ENCODE data around the gene TIMM23B. TPM values are rescaled to one million over a fixed set of nuclear protein-coding genes. Genes with fewer than 3 reads are reported as not detected.
"Not testable (repeated sequence)": the region's sequence is repeated elsewhere in the genome, so short reads cannot be mapped to it uniquely, and the experiment has no call there.

Gene TIMM23B
- total RNA-seq, 4 donors from 2014 or later = 27.8 to 39.4 (median 28.4) TPM

DNA sequence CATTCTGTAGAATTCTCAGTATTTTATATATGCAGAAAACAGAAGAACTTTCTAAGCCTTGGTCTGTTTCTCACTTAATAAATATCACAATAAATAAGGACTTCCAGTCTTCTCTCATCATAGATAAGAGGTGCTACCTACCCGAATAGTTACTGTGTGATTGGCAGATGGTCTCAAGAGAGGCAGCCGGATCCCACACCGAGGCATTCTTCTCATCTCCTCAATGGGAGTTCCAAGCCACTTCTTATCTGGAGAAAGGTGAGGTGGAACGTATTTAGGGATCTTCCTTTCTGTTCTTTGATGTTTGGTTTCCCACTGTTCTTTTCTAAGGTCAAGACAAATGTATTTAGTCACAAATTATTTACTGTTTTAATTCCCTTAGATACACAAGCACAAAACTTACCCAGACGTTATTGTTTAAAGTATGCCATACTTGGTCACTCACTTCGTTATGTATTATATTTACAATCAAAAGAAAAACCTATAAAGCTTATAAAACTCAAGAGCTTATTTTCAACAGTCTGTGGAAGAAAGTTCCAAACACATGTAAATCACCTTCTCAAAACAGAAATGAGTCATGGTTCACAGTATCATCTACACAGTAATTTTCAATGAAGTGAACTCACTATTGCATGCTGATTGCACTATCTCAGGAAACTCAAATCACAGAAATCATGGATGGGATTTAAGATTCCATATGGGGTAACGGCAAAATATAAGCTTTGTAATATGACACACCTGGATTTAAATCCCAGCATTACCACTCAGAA is 9.7 kb upstream of the TIMM23B start:
- not testable (repeated sequence) for H3K27ac ChIP-seq; H3K4me3 ChIP-seq; H3K9me3 ChIP-seq; H3K4me1 ChIP-seq; DNase-seq (ENCODE audit: low spot score in 2 of 2); H3K27me3 ChIP-seq
- H3K36me3 ChIP-seq = peaks cover 0 to 20% (median 0%) of the 10 kb centered on the region in 3 donors
- 89 to 94% methylated on average over 7 of the region's 7 CpGs for WGBS, 2 donors

DNA sequence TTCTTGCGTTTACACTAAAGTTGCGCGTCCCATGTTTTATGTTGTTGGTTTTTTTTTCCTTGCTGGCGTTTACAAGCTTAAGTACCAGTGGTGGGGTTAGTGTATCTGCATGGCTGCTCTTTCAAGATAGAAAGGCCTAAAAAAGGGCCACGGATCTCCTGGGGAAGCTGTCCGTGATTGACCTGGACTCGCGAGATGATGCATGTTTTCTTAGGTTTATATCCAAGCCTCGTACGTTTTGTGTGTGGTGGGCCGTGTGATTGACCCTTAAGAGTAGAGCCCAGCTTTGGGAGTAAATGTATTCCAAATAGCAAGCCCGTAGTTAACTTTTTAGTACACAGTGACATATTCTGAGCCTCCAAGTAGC is 469 bp downstream of the TIMM23B start:
- H3K4me1 ChIP-seq = peaks cover 0 to 29% (median 8%) of the 10 kb centered on the region in 4 donors
- H3K27me3 ChIP-seq; H3K36me3 ChIP-seq; H3K9me3 ChIP-seq; DNase-seq (ENCODE audit: low spot score in 2 of 2): not testable (repeated sequence)
- WGBS, 2 donors = 0% methylated on average over 12 of the region's 12 CpGs
- H3K4me3 ChIP-seq = peak overlapping the region; percentile 59 to 86 (median 76)
- peak overlapping the region in 2 of 4 donors; percentile 60 to 74 for H3K27ac ChIP-seq

DNA sequence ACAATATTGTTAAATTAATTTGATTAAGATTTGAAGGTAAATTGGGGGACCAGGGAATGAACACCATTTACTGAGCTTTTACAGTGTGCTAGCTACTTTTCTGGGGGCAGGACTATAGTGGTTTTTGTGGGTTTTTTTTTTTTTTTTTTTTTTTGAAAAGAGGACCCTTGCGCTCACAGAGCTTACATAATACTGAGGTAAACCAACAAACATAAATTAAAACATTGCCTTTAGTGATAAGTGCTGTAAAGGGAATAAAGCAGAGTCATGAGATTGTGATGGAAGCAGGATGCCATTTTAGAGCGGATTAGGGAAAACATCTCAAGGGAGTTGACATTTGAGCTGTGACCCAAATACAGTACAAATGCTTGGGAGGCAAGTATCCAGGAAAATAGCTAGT is 1.8 kb downstream of the TIMM23B start:
- WGBS, 2 donors = 80 to 90% methylated on average over 2 of the region's 2 CpGs
- not testable (repeated sequence) for H3K27me3 ChIP-seq; H3K4me3 ChIP-seq; DNase-seq (ENCODE audit: low spot score in 2 of 2); H3K9me3 ChIP-seq; H3K27ac ChIP-seq
- Histone ChIP-seq H3K4me1 (peaks cover 0 to 26% (median 8%) of the 10 kb centered on the region in 4 donors), H3K36me3 (peaks cover 0 to 14% (median 0%) of the 10 kb centered on the region in 3 donors)

DNA sequence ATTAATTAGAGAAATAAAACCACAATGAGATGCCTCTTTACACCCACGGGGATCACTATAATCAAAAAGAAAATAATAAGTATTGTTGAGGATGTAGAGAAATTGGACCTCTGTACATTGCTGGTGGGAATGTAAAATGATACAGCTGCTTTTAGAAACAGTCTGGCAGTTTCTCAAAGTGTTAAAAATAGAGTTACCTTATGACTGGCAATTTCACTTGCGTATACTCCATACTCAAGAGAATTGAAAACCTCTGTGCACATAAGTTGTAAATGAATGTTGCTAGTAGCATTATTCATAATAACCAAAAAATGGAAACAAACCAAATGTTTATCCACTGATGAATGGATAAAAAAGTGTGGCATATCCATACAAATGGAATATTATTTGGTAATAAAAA is 6.3 kb downstream of the TIMM23B start:
- 91 to 100% methylated on average over 1 of the region's 2 CpGs for WGBS, 2 donors

DNA sequence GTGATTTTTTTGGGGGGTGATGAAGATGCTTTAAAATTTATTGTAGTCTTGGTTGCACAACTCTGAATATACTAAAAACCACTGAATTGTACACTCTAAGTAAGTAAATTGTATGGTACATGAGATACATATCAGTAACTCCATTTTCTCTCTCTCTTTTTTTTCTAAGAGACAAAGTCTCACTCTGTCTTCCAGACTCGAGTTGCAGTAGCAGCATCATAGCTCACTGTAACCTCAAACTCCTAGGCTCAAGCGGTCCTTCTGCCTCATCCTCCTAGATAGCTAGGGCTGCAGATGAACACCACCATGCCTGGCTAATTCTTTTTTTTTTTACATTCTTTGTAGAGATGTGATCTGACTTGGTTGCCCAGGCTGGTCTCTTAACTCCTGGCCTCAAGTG is 6.9 kb downstream of the TIMM23B start:
- not testable (repeated sequence) for H3K27me3 ChIP-seq; H3K4me1 ChIP-seq; H3K9me3 ChIP-seq; DNase-seq (ENCODE audit: low spot score in 2 of 2); H3K4me3 ChIP-seq; H3K27ac ChIP-seq
- H3K36me3 ChIP-seq = peaks cover 0 to 17% (median 0%) of the 10 kb centered on the region in 3 donors
- 90 to 98% methylated on average over 2 of the region's 2 CpGs for WGBS, 2 donors

More for the DNA sequence above, 6.3 kb downstream of the TIMM23B start:
- not testable (repeated sequence) for H3K9me3 ChIP-seq; H3K27me3 ChIP-seq; H3K4me3 ChIP-seq; H3K4me1 ChIP-seq; H3K27ac ChIP-seq; DNase-seq (ENCODE audit: low spot score in 2 of 2)
- H3K36me3 ChIP-seq = peaks cover 0 to 17% (median 0%) of the 10 kb centered on the region in 3 donors

DNA sequence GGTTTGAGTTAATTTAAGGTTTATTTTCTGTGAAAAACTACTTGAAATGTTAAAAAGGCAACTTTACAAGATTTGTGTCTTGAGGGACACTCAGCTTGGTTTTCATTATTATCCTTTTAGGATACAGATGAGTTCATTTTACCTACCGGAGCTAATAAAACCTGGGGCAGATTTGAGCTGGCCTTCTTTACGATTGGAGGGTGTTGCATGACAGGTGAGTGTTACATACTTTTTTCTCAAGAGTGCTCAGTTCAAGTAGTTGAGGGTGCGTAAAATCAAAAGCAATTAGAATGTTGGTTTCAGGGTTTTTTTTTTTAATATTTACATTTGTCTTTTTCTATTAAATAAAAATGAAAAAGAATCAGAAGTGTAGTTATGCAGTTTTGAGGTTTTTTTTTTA is 10.2 kb downstream of the TIMM23B start:
- not testable (repeated sequence) for H3K27ac ChIP-seq; H3K27me3 ChIP-seq; H3K4me1 ChIP-seq; H3K4me3 ChIP-seq; H3K9me3 ChIP-seq; DNase-seq (ENCODE audit: low spot score in 2 of 2)
- peaks cover 0 to 23% (median 0%) of the 10 kb centered on the region in 3 donors for H3K36me3 ChIP-seq
- 81 to 85% methylated on average over 3 of the region's 3 CpGs for WGBS, 2 donors

DNA sequence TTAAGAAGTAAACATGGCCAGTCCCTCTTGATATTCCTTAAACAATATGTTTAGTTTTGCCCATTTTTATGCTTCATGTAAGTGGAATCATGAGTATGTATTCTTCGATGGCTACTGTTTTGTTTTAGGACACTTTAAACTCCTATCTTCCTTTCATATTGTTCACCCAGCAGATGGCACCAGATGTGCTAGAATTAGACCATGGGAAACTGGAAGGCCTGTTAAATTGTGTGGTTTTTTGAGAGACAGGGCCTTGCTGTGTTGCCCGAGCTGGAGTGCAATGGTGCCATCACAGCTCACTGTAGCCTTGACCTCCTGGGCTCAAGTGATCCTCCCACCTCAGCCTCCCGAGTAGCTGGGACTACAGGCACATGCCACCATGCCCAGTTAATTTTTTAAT is 11.3 kb downstream of the TIMM23B start:
- H3K36me3 ChIP-seq = peaks cover 0 to 20% (median 0%) of the 10 kb centered on the region in 3 donors
- not testable (repeated sequence) for H3K9me3 ChIP-seq; H3K27ac ChIP-seq; H3K27me3 ChIP-seq; H3K4me3 ChIP-seq; H3K4me1 ChIP-seq; DNase-seq (ENCODE audit: low spot score in 2 of 2)
- WGBS, 2 donors = 65 to 94% methylated on average over 2 to 3 of the region's 3 CpGs

DNA sequence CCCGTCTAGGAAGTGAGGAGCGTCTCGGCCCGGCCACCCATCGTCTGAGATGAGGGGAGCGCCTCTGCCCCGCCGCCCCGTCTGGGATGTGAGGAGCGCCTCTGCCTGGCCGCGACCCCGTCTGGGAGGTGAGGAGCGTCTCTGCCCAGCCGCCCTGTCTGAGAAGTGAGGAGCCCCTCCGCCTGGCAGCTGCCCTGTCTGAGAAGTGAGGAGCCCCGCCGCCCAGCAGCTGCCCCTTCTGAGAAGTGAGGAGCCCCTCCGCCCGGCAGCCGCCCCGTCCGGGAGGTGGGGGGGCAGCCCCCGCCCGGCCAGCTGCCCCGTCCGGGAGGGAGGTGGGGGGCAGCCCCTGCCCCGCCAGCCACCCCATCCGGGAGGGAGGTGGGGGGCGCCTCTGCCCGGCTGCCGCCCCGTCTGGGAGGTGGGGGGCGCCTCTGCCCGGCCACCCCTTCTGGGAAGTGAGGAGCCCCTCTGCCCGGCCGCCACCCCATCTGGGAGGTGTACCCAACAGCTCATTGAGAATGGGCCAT is 28.5 kb downstream of the TIMM23B start:
- H3K27me3 ChIP-seq; H3K27ac ChIP-seq; H3K4me3 ChIP-seq; H3K4me1 ChIP-seq; H3K9me3 ChIP-seq; DNase-seq (ENCODE audit: low spot score in 2 of 2): not testable (repeated sequence)
- peaks cover 0 to 14% (median 0%) of the 10 kb centered on the region in 3 donors for H3K36me3 ChIP-seq
- WGBS, 2 donors = 93 to 98% methylated on average over 8 to 12 of the region's 37 CpGs

DNA sequence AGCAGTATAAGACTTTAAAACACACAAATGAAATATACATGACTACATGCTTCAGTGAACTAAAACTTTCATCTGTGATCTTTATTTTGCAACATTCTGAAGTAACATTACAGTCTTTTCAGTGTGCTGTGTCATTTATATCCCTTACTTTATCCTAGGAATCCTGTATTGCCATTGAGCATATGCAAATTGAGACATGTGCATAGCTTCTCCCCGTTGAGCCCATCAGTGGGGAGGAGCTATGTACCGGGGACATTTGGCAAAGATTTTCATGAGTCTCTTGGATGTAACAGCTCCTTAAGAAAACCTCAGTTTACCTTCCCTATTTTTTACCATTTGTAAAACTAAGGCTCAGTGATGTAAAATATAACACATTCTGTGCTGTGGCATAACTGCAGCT is 29.6 kb downstream of the TIMM23B start:
- 70 to 71% methylated on average over 2 of the region's 2 CpGs for WGBS, 2 donors

DNA sequence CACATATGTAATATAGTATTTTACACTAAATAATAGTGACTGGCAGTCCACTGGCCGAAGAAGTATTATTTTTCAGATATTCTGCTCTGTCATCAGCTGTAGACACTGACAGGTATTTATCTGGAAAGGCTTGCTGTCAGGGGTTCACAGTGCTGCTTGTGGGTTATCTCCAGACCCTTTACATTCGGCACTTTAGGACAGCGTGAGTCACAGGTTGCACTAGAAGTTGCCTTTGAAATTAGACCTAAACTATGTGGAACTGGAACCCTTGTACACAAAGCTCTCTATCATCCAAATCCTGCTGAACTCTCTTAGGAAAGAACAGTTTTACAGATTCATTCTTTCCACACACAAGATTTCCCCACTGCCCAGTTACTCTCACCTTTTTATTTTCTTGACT is 30.2 kb downstream of the TIMM23B start:
- H3K9me3 ChIP-seq; H3K4me1 ChIP-seq; DNase-seq (ENCODE audit: low spot score in 2 of 2); H3K4me3 ChIP-seq; H3K27ac ChIP-seq; H3K27me3 ChIP-seq: not testable (repeated sequence)
- 92 to 98% methylated on average over 3 of the region's 3 CpGs for WGBS, 2 donors
- H3K36me3 ChIP-seq = peaks cover 0 to 20% (median 0%) of the 10 kb centered on the region in 3 donors

More for the DNA sequence above, 29.6 kb downstream of the TIMM23B start:
- not testable (repeated sequence) for DNase-seq (ENCODE audit: low spot score in 2 of 2); H3K27ac ChIP-seq; H3K27me3 ChIP-seq; H3K9me3 ChIP-seq; H3K4me3 ChIP-seq; H3K4me1 ChIP-seq
- H3K36me3 ChIP-seq = peaks cover 0 to 19% (median 0%) of the 10 kb centered on the region in 3 donors

DNA sequence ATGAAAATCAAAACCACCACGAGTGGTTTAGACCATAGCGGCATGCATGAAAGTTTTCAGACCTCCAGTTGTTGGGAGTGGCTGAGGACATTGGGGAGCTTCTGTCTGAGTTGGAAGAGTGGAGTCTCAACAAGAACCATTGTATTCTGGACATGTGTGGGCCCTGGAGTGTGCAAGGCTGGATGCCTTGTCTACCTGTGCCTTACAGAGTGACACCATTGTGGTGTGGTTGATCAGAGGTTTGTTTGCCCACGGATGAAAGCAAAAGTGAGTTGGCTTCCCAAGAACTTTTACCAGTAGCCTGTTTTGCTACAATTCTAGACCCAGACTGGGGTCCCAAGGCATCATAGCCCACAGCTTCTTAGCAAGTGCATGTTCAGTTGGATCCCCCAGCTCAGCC is 35.9 kb downstream of the TIMM23B start:
- 96 to 97% methylated on average over 3 of the region's 3 CpGs for WGBS, 2 donors
- not testable (repeated sequence) for H3K27ac ChIP-seq; H3K9me3 ChIP-seq; H3K27me3 ChIP-seq; H3K4me3 ChIP-seq; DNase-seq (ENCODE audit: low spot score in 2 of 2); H3K4me1 ChIP-seq
- H3K36me3 ChIP-seq = peaks cover 0 to 11% (median 0%) of the 10 kb centered on the region in 3 donors

DNA sequence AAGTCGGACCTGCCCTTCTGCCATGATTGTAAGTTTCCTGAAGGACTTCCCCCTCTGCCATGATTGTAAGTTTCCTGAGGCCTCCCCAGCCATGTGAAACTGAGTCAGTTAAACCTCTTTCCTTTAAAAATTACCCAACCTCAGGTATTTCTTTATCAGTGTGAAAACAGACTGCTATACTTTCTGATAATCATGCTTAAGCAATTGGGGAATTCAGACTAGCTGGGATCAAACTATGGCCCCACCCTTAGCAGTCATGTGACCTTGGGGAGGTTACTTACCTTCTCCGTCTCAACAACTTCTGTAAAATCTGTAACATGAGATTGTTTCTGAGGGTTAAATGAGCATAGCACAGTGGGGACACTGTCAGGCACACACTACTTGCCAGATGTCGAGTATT is 45.4 kb downstream of the TIMM23B start:
- DNase-seq (ENCODE audit: low spot score in 2 of 2); H3K27ac ChIP-seq: not testable (repeated sequence)
- 81 to 93% methylated on average over 3 of the region's 3 CpGs for WGBS, 2 donors

DNA sequence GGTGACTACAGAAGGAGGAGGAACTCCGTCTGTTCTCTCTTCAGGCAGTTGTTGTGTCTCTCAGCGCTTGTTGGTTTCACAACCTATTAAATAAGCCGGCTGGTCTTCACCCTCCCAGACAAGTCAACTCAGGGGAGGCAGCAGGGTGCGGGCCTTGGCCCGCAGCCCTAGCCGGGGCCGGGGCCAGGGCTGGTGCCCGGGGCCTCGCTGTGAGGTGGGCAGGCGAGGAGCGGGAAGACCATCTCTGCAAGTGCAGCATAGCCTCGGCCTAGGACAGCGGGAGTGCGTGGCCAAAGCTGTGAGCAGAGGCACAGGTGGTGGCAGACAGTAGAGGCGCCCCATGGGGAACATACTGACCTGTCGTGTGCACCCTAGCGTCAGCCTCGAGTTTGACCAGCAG is 46.5 kb downstream of the TIMM23B start, which contains the start of gene AGAP6:
Gene AGAP6 (plus strand): TSS at position 31 of the 400 bp plus-strand sequence. CDS start 310 bp downstream, at position 341.
- H3K27me3 ChIP-seq; H3K27ac ChIP-seq; H3K36me3 ChIP-seq; DNase-seq (ENCODE audit: low spot score in 2 of 2); H3K9me3 ChIP-seq; H3K4me3 ChIP-seq; H3K4me1 ChIP-seq: not testable (repeated sequence)
- 95 to 96% methylated on average over 10 to 16 of the region's 18 CpGs for WGBS, 2 donors

More for the DNA sequence above, 45.4 kb downstream of the TIMM23B start:
- not testable (repeated sequence) for H3K36me3 ChIP-seq, H3K4me1 ChIP-seq, H3K9me3 ChIP-seq, H3K27me3 ChIP-seq, H3K4me3 ChIP-seq

DNA sequence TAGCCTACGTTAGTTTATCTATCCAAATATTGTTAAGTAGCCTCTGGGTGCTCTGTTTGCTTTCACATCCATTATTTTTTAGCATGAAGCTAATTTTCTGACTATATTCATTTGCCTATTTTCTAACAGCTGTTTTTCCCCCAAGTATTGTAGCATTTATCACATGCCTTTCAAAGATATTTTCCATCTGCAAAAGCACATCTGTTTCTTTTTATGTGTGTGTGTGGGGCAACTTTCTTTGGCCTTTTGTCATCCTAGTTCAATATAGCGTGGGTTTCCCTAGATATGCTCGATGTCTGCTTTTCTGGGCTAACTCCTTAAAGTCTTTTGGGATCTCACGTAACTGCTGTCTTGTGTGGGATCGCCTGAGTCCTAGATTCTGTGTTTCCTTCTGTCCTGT is 53.5 kb downstream of the TIMM23B start:
- H3K36me3 ChIP-seq; H3K9me3 ChIP-seq; H3K27me3 ChIP-seq; H3K4me3 ChIP-seq; H3K27ac ChIP-seq; H3K4me1 ChIP-seq; DNase-seq (ENCODE audit: low spot score in 2 of 2): not testable (repeated sequence)
- 68 to 77% methylated on average over 5 of the region's 5 CpGs for WGBS, 2 donors
